Fibroblast of pulmonary artery (primary cell): ENCODE measurements around the gene SOX10.

Experiments used
- DNase-seq: peaks from one replicate; pipeline ENCODE4 v3.0.0-alpha.2; 2010; ENCODE audit warnings: low read depth
- H3K4me3 ChIP-seq: replicated peaks from 2 replicates; pipeline ENCODE4 v1.5.1; 2011; ENCODE audit warnings: low read depth, mild to moderate bottlenecking, control low read depth, low read length, moderate library complexity
- CTCF ChIP-seq: IDR thresholded peaks from 2 replicates; pipeline ENCODE4 v1.5.1; 2011; ENCODE audit warnings: mild to moderate bottlenecking, control low read depth, low read length, inconsistent platforms; ENCODE audit errors: missing control alignments

SOX10 gene

DNA sequence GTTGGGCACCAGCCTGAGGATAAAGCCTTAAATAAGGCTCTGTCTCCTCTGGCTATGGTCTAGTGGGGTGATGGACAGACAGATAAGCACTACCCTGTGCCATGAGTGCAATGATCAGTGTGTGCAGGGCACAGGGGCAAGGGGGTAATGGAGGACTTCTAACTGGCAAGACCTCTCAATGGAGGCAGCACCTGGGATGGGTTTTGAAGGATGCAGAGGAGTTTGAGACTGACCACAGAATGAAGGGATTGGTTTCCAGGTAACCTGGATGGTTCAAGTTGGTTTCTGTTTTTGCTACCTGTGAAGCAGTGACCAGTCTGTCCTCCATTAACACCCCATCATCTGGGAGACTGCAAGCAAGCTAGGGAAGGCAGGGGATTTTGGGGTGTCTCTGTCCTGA lies 45.0 kb upstream of the SOX10 start:
- no peak for TF ChIP-seq CTCF
- DNase-seq = no peak
- H3K4me3 ChIP-seq = no peak overlapping the region

DNA sequence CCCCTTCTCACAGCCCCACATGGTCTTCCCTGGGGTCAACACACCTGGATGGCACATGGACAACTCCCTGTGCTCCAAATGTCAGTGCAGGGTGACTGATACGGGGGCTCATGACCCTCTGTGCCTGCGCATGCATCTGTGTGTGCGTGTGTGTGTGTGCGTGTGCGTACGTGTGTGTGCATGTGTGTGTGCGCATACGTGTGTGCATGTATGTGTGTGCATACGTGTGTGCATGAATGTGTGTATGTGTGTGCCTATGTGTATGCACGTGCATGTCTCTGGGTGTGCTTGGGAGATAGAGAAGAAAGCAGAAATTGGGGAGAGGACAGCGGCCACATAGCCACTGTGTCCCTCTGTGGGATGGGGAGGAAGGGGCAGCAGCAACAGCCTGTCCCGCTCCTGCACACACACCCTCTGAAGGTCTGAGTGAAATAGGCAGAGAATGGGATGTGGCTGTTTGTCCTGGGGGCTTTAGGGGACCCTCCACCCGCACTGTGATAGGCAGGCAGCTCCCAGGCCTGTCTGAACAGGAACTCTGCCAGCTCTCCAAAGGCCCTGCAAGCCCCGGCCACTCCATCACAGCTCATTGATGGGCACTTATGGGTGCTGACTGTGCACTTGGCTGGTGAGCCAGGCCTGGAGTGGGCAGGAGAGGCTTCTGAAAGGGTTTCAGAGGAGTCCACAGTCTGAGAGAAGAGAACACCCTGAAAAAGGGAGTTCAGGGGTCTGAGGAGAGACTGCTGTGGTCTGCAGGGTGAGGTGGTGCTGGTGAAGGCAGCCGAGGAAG lies 44.2 kb upstream of the SOX10 start:
- H3K4me3 ChIP-seq = no peak overlapping the region
- no peak for DNase-seq
- TF ChIP-seq CTCF = no peak

DNA sequence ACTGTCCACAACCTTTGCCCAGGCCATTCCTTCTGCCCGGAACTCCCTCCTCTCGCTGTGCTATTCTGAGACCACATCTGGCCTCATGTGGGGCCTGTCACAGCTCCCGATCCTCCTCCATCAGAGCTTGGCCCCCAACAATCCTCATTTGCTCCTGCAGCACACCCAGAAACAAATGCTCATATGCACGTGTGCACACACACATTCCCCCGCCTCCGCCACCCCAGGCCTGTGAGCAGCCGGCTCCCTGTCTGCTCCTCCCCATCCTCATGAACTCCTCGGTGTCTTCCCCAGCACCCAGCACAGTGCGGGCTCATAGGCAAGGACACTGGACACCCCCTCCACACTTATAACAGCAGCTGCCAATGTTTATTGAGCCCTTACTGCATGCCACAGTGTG lies 43.1 kb upstream of the SOX10 start:
- DNase-seq = no peak
- no peak for TF ChIP-seq CTCF
- H3K4me3 ChIP-seq = no peak overlapping the region

DNA sequence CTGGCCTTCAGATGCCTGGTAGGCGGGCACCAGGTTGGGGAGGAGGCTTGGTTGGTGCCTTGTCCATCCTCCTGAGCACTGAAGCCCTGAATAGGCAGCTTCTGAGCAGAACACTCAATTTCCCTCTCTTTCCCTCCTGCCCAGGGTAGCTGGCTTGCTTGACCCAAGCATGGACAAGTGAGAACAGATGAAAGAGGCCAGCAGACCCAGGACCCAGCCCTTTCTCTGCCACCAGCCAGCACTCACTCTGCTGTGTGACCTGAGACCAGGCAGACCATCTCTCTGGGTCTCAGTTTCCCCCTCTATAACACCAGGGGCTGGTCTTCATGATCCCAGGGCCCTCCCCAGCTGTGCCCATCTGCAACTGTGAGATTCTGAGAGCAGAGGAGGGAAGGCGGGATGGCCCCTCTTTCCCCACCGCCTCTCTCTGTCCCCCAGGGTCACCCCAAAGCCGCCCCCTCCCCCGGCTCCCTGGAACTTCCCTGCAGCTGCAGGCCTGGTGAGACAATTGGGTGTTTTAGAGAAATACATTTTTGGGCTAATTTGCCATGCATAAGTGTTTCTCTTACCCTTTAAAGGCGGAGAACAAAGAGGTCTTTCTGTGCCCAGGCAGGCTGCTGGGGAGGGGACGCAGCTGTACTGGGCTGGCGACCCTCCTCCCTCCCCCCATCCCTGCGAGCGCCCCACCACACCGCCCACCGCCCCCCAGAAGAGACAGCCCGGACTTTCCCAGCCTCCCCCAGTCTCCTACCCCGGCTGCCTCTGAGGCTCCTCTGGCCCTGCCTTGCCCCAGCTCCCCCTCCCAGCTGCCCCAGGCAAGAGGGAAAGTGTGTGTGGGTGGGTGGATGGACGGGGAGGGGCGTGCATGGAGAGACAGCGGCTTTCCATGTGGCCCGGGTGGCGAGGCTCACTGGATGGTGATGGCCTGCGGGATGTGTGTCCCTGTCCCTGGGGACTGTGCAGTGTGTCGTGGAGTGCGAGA lies 42.1 kb upstream of the SOX10 start:
- TF ChIP-seq CTCF = no peak
- no peak for DNase-seq
- H3K4me3 ChIP-seq = no peak overlapping the region

DNA sequence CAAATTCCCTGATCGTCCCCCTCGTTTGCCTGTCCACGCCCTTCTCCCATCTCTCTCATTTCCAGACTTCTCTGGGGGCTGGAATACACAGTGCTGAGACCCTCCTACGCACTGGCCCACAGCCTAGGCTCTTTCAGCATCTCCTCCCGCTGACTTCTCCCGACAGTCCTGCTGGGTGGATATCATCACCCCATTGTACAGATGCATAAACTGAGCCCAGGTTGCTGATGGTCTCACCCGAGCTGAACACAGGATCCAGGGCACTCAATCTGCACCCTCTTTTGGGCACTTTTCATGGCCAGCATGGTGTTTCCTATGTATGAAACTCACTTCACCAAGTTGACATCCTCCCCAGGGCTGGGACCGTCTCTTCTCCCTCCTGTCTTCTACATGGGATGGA lies 41.2 kb upstream of the SOX10 start:
- no peak for TF ChIP-seq CTCF
- H3K4me3 ChIP-seq = no peak overlapping the region
- DNase-seq = no peak

DNA sequence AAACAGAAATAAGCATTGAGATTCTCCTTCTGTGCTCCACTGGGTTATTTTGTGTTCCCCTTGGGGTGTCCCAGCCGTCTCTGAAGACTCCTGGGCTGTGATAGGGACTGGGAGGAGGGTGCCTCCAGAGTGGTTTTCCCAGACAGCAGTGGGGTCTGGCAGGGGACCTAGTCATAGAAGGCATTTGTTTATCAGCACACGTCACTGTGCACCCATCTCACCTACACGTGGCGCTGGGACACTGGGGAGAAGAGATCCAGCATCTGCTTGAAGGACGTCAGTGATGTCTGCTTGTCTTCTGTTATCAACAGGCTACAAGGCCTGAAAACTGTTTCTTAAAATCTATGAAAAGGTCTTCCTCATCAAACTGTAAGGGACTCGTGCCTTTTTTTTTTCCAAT lies 38.7 kb upstream of the SOX10 start:
- no peak for DNase-seq
- no peak for TF ChIP-seq CTCF
- H3K4me3 ChIP-seq = no peak overlapping the region
